Measurements from ENCODE around the gene OTX2.

The OTX2 gene

GRCh38 chr14:56810147-56810719 lies at the start of gene OTX2:
Gene OTX2, minus strand, starts transcription at chr14:56810479. Its CDS starts 5,023 bp downstream, at chr14:56805456.
- DNase-seq (ENCODE audit: low read depth in 2 of 2) = no peak

- DNase-seq (ENCODE audit: low read depth in 2 of 2) = no peak
These were observed 48.1 kb upstream of the OTX2 start for GRCh38 chr14:56858422-56858821.

DNA sequence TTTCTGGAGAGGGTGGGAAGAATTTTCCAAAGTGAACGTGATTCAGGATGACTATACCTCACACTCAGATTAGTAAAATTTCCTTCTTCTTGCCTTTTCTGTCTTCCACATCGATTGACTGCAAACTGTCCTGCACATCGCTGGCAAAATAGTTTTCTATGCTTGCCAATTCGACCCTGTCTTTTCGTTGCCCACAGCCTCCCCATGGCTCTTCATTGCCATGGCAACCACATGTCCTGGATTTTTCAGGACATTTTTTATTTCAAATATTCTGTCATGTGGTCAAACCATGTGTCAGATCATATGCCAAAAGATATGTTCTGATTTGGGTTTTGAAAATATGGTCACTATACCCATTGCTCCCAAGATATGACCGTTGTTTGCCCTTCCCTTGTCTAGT lies 46.9 kb upstream of the OTX2 start:
- no peak for DNase-seq (ENCODE audit: low read depth in 2 of 2)

- no peak for DNase-seq (ENCODE audit: low read depth in 2 of 2)
These were observed 45.7 kb upstream of the OTX2 start for GRCh38 chr14:56855891-56856461.

GRCh38 chr14:56854325-56854724 lies 44.0 kb upstream of the OTX2 start:
- no peak for DNase-seq (ENCODE audit: low read depth in 2 of 2)

- DNase-seq (ENCODE audit: low read depth in 2 of 2) = no peak
These were observed 37.0 kb upstream of the OTX2 start for GRCh38 chr14:56846970-56847930.

GRCh38 chr14:56844406-56845002 lies 34.2 kb upstream of the OTX2 start:
- DNase-seq (ENCODE audit: low read depth in 2 of 2) = no peak

DNA sequence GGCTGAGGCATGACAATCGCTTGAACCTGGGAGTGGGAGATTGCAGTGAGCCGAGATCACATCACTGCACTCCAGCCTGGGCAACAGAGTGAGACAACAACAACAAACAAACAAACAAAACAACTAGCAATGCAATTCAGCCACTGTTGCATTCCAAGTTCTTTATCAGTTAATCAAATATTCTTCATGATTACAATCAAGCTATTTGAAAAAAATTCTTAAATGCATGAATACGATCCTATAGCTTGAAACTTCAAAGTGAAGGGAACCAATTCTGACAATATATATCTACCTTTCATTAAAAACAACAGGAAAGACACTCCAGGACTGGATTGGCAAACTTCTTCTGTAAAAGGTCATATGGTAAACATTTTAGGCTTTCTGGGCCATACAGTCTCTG lies 31.3 kb upstream of the OTX2 start:
- DNase-seq (ENCODE audit: low read depth in 2 of 2) = no peak

GRCh38 chr14:56840221-56840620 lies 29.9 kb upstream of the OTX2 start:
- DNase-seq (ENCODE audit: low read depth in 2 of 2) = no peak

DNA sequence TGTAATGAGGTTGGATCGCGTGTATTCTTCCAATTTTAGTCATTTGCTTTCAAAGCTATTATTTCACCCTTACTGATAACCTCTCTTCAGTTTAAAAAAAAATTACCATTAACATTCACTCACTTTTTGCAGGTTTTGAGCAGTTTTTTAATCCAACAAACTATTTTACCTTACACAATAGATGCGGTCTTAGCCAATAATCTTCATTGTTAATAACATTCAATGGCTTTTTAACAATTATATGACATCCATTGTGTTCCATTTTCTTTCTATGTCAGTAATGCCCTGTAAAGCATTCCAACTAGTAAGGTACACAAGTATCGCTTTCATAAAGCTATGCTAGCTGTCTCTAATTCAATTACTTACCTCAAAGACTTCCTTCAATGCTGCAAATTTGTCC lies 18.9 kb upstream of the OTX2 start:
- DNase-seq (ENCODE audit: low read depth in 2 of 2) = no peak

DNA sequence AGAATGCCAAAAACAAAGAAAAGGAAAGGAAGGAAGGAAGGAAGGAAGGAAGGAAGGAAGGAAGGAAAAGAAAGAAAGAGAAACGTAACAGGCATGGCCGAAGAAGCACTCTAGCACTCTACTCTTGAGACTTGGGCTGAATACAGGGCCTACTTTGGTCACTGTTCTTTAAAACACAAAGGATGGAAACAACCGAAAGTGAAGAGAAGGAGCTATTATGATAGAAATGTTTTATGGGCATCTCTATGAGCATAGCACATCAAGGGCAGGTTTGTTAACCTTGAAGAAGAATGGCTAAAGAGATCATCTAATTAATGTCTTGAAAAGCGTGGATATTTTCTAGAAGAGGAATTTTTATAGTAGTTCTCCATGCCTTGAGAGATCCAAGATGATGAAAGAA lies 15.9 kb upstream of the OTX2 start:
- DNase-seq (ENCODE audit: low read depth in 2 of 2) = no peak

GRCh38 chr14:56821805-56822610 lies 11.7 kb upstream of the OTX2 start:
- DNase-seq (ENCODE audit: low read depth in 2 of 2) = no peak

DNA sequence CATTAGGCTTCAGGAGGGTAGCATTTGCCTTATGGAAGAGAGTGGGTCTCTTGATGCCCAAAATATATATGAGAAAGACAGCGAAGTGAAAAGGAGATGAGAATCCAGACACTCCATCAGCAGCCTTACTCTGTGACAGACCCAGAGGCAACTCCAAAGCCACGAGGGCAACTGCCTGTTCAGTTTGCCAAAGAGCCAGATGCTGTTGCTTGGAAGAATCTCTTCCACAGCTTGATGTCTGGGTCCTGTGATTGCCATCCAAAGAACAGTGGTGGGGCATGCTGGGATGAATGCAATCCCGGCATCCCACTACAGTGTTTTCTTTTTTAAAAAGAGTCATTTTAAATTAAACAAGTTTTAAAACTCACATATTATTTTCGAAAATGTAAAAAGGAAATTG lies 10.9 kb upstream of the OTX2 start:
- DNase-seq (ENCODE audit: low read depth in 2 of 2) = no peak

GRCh38 chr14:56817396-56817921 lies 7.2 kb upstream of the OTX2 start:
- no peak for DNase-seq (ENCODE audit: low read depth in 2 of 2)

GRCh38 chr14:56816574-56817391 lies 6.5 kb upstream of the OTX2 start:
- no peak for DNase-seq (ENCODE audit: low read depth in 2 of 2)

GRCh38 chr14:56815745-56816144 lies 5.5 kb upstream of the OTX2 start:
- DNase-seq (ENCODE audit: low read depth in 2 of 2) = no peak

DNA sequence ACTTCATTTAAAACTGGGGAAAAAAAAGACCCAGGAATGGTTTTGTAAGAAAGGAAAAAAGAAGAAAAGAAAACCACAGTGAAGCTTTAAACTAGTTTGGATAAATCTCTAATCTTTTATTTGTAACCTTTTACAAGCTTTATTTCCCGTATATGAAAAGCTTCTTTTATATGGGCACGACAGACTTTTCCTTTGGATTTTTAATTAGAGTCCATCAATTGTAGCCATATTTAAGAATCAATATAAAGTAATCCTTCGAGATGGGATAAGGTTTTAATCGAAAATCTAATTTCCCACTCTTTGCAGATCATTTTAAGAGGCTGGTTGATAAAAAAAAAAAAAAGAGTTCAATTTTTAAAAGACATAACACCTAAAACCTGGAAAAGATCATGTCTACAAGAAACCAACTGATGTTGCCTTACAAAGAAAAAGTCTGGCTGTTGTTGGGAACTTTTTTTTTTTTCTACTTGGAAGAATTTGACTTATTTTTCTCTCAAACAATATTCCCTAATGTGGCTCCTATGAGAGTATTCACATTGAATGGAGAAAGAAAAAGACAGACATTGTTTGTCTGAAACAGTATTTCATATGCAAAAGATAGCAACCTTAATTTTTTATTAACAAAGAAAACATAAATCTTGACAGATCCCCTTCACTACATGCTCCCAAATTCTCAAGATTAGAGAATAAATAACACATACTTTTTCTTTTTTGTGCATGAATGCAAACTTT lies 4.9 kb upstream of the OTX2 start:
- DNase-seq (ENCODE audit: low read depth in 2 of 2) = no peak

GRCh38 chr14:56814519-56814959 lies 4.3 kb upstream of the OTX2 start:
- no peak for DNase-seq (ENCODE audit: low read depth in 2 of 2)

- no peak for DNase-seq (ENCODE audit: low read depth in 2 of 2)
These were observed 2.9 kb upstream of the OTX2 start for GRCh38 chr14:56813143-56813551.

Data from stimulated activated CD8-positive, alpha-beta memory T cell treated with anti-CD3 and anti-CD28 coated beads, Interleukin-7, amount 100 ng/mL, for 1 hour (primary cell).